ENCODE data around the gene ME2.
"Not testable (repeated sequence)": the region's sequence is repeated elsewhere in the genome, so short reads cannot be mapped to it uniquely, and the experiment has no call there.

ME2 gene

GRCh38 chr18:50924372-50924771 lies 45.5 kb downstream of the ME2 start:
- peak; percentile 5 for DNase-seq (ENCODE audit: low read depth)

GRCh38 chr18:50926521-50926920 lies 47.6 kb downstream of the ME2 start:
- DNase-seq (ENCODE audit: low read depth): no peak

- DNase-seq (ENCODE audit: low read depth): peak; percentile 27
Observed at GRCh38 chr18:50928551-50928950, 49.6 kb downstream of the ME2 start.

DNA sequence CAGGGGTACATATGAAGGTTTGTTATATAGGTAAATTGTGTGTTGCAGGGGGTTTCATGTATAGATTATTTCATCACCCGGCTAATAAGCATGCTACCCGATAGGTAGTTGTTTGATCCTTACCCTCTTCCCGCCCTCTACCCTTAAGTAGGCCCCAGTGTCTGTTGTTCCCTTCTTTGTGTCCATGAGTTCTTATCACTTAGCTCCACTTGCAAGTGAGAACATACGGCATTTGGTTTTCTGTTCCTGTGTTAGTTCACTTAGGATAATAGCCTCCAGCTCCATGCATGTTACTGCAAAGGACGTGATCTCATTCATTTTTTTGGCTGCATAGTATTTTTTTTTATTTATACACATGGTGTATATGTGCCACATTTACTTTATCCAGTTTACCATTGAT lies 54.8 kb downstream of the ME2 start:
- DNase-seq (ENCODE audit: low read depth): no peak

GRCh38 chr18:50934545-50935211 lies 55.8 kb downstream of the ME2 start:
- DNase-seq (ENCODE audit: low read depth): no peak

DNA sequence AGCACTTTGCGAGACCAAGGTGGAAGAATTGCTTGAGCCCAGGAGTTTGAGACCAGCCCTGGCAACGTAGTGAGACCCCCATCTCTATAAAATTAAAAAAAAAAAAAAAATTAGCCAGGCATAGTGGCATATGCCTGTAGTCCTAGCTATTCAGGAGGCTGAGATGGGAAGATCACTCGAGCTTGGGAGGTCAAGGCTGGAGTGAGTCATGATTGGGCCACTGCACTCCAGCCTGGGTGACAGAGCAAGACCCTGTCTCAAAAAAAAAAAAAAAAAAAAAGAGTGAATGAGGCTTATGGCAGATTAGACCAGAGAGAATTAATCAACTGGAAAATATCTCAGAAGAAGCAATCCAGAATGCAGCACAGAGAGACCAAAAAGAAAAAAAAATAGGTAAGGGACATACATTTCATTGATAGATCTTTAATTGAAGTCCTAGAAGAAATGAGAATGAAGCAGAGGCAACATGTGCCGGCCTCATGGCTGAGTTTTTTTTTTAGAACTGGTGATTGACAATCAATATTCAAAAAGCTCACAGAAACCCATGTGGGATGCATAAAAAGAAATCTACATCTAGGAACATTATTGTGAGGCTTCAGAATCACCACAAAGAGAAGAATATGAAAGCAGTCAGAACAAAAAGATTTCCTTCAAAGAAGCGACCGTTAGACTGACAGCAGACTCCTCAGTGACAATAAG lies 56.7 kb downstream of the ME2 start:
- no peak for DNase-seq (ENCODE audit: low read depth)

DNA sequence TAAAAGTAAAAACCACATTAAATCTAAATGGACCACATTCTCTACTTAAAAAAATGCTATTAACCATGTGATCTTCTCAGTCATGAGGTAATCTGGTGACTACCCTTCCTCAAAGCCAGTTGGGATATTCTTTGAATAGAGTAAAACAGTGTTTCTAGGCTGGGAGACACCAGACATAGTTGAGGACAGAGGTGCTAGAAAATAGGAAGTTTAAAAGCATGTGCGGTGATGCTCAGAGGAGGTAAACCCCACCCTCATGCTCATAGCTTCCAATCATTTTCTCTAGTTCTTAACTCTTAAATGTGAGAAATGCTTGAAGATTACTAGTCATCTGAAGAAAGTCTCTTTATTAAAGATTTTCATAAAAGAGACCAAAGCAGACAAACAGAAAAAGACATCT lies 58.3 kb downstream of the ME2 start:
- DNase-seq (ENCODE audit: low read depth): no peak

- DNase-seq (ENCODE audit: low read depth): no peak
Observed at GRCh38 chr18:50938912-50939311, 60.0 kb downstream of the ME2 start.

GRCh38 chr18:50944245-50944932 lies 65.5 kb downstream of the ME2 start:
- no peak for DNase-seq (ENCODE audit: low read depth)

- not testable (repeated sequence) for DNase-seq (ENCODE audit: low read depth)
Observed at GRCh38 chr18:50945918-50946317, 67.0 kb downstream of the ME2 start.

GRCh38 chr18:50947899-50948298 lies 69.0 kb downstream of the ME2 start:
- peak; percentile 46 for DNase-seq (ENCODE audit: low read depth)

DNA sequence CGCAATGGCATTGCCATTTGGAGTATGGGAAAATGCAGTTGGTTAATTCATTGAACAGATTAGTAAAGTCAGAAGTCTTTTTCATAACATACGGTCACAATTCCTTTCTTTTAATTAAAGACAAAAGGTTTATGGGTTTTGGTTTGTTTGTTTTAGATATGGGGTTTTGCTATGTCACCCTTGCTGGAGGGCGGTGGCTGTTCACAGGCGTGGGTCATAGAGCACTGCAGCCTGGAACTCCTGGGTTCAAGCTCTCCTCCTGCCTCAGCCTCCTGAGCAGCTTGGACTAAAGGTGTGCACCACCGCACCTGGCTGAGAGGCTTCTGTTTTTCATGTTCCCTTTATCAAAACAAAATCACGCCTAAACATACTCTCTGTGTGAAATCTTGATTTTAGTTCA lies 70.3 kb downstream of the ME2 start:
- DNase-seq (ENCODE audit: low read depth): no peak

DNA sequence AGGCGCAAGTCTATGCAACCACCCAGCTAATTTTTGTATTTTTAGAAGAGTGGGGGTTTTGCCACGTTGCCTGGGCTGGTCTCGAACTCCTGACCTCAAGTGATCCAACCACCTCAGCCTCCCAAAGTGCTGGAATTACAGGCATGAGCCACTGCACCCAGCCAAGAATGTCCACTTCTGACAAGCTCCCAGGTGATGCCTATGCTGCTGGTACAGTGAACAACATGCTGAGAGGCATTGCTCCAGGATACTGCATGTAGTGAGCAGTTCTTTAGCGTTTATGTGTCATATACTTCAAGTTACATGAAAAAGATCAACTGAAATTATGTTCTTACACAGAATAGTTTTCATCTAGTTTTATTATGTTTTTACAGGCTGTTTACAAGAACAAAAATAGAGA lies 71.7 kb downstream of the ME2 start:
- no peak for DNase-seq (ENCODE audit: low read depth)

DNA sequence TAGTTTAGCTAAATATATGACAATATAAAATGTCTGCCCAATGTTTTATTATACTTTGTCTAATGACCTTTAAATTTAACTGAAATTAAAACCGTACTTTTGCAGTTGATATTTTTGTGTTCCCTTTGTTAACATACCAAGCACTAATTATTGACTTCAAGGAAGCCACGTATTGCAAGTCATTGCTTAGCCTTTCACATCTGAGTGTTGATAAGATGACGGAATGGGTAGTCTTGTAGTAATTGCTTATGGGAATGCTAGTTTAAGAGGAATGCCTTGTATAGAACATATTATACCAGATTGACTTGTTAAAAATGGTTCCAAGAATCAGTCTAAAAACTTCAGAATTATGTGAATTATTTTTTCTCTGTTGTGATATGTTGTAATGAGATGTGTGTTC lies 74.9 kb downstream of the ME2 start:
- DNase-seq (ENCODE audit: low read depth): no peak

DNA sequence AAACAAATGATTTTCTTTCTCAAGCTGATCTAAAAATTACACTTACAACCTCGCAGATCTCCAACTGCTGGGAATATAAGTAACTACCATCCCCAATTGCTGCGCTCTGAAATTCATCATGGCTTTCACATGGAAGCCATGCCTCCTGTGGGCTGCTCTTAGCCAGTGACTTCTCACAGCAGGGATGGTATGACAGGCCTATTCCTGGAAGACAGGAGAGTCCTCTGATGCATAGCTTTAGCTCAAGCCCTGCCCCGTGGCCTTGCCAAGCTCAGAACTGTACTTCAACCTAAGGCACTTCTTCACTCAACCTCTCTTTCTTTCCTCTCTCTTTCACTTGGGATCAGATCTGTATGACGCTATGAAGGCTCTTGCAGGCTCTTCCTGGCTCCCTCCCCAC lies 76.3 kb downstream of the ME2 start:
- DNase-seq (ENCODE audit: low read depth): no peak

DNA sequence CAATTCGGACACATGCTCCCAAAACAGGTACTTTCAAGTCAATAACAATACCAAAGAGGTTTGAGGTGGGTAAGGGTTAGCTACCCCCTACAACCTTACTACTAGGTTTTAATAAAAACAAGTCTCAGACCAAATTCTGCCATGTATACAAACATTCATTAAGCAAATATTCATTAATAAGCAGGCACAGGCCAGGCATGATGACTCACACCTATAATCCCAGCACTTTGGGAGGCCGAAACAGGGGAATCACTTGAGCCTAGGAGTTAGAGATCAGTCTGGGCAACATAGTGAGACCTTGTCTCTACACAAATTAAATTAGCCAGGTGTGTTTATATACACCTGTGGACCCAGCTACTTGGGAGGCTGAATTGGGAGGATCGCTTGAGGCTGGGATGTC lies 77.2 kb downstream of the ME2 start:
- peak; percentile 13 for DNase-seq (ENCODE audit: low read depth)

GRCh38 chr18:50961974-50962373 lies 83.1 kb downstream of the ME2 start:
- peak; percentile 16 for DNase-seq (ENCODE audit: low read depth)

DNA sequence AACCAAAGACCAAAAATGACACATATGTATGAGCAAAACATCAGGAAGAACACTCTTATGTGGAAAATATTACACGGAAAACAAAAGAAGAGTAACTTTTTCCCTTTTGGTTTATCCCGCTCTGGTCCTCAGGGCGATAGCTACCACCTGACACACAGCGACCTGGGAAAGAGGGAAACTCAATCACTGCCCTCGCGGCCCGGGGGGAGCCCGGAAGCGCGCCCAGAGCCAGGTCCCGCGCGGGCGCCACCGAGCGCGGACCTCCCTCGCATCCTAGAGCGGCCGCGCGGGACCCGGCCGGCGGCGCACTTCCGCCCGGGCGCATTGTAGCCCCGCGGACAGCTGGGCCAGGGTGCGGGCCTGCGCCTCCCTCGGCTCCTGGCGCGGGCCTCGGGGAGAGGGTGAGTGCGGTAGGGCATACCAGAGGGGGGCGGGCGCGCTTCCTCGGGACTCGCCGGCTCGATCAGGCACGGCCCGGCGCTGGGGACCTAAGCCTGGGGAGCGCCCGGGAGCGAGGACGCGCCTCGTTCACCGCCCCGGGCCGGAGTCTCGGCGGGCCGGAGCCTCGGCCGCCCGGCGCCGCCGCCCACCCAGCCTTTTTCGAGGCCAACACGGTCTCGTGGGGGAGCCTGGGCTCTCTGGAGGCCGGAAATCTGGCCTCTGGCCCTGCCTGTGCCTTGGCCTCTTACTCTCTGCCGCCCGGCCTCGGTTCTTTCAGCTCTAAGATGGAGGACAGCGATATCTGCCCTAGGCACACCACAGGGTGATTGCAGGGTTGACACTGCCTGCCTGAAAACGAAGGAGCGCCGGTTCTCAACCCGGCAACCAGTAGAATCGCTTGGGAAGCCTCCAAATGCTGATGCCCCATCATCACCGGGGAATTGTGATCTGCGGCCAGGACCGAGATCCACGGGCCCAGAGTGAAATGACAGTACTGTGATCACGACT lies 89.1 kb downstream of the ME2 start, which contains the start of gene ELAC1:
TSS of gene ELAC1 (plus strand) at position 327 of the 948 bp plus-strand sequence. CDS start 6,365 bp downstream, outside the sequence.
- peak; percentile 76 for DNase-seq (ENCODE audit: low read depth)

DNA sequence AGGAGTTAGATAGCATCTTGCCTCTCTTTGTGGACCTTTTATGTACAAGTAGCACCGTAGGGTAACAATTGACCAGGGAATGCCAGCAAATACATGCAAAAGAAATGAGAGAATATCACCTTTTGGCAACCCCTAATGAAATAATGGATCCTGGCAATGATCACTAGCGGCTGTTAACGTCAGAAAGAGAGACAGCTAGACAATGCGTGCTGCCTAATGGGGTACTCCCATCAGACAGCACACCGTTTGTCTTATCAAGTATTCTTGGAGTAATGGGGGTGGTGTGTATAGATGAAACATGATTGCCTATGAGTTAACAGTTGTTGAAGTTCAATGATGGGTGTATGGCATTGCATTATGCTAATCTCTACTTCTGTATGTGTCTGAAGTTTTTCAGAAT lies 90.5 kb downstream of the ME2 start:
- DNase-seq (ENCODE audit: low read depth): no peak

DNA sequence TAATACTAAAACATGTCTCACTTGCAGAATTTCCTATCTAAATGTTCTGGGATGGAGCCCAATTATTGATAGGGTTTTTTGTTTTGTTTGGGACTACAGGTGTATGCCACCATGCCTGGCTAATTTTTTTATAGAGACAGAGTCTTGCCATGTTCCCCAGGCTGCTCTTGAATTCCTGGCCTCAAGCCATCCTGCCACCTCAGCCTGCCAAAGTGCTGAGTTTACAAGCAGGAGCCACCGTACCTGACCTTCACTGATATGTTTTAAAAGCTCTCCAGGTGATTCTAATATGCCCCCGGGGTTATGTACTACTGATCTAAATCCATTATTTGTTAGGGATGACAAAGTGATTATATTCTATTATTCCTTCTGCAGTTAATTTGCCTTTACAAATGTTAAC lies 91.1 kb downstream of the ME2 start:
- DNase-seq (ENCODE audit: low read depth): no peak

GRCh38 chr18:50972404-50972803 lies 93.5 kb downstream of the ME2 start:
- DNase-seq (ENCODE audit: low read depth): not testable (repeated sequence)

Measured in amniotic epithelial cell (primary cell).